GM19035 (cell line): ENCODE data around the gene PTPRM.

Source experiments
- ATAC-seq: cut with Tn5 transposase; IDR thresholded peaks from one replicate; pipeline ENCODE4 v1.9.1; 2021; ENCODE audit not compliant: unreplicated experiment

The PTPRM gene

GRCh38 chr18:8368512-8369217 is 801.5 kb downstream of the PTPRM start:
- no peak for ATAC-seq

GRCh38 chr18:8373486-8373885 is 806.4 kb downstream of the PTPRM start:
- no peak for ATAC-seq

GRCh38 chr18:8374676-8375075 is 807.6 kb downstream of the PTPRM start:
- no peak for ATAC-seq

- no peak for ATAC-seq
These were observed 808.1 kb downstream of the PTPRM start for GRCh38 chr18:8375249-8375648.

GRCh38 chr18:8376113-8376512 is 809.0 kb downstream of the PTPRM start:
- ATAC-seq: no peak

- no peak for ATAC-seq
These were observed 812.2 kb downstream of the PTPRM start for GRCh38 chr18:8379187-8379941.

GRCh38 chr18:8380006-8380405 is 812.9 kb downstream of the PTPRM start:
- ATAC-seq: no peak

GRCh38 chr18:8380926-8381325 is 813.8 kb downstream of the PTPRM start:
- ATAC-seq: no peak

- no peak for ATAC-seq
These were observed 814.8 kb downstream of the PTPRM start for GRCh38 chr18:8381821-8382459.

GRCh38 chr18:8385400-8385799 is 818.3 kb downstream of the PTPRM start:
- no peak for ATAC-seq

GRCh38 chr18:8386669-8387380 is 819.7 kb downstream of the PTPRM start:
- no peak for ATAC-seq

- no peak for ATAC-seq
These were observed 822.5 kb downstream of the PTPRM start for GRCh38 chr18:8389391-8390340.

- no peak for ATAC-seq
These were observed 824.0 kb downstream of the PTPRM start for GRCh38 chr18:8391068-8391467.

GRCh38 chr18:8396254-8396653 is 829.1 kb downstream of the PTPRM start:
- ATAC-seq: no peak

GRCh38 chr18:8397034-8397433 is 829.9 kb downstream of the PTPRM start:
- ATAC-seq: no peak

GRCh38 chr18:8399138-8399537 is 832.0 kb downstream of the PTPRM start:
- no peak for ATAC-seq

- ATAC-seq: no peak
These were observed 833.2 kb downstream of the PTPRM start for GRCh38 chr18:8400193-8400752.

GRCh38 chr18:8400825-8401224 is 833.7 kb downstream of the PTPRM start:
- ATAC-seq: no peak

- no peak for ATAC-seq
These were observed 834.5 kb downstream of the PTPRM start for GRCh38 chr18:8401606-8402005.

- no peak for ATAC-seq
These were observed 835.1 kb downstream of the PTPRM start for GRCh38 chr18:8402237-8402636.
